ENCODE results near the gene UCHL3. TPM values are rescaled to one million over a fixed set of nuclear protein-coding genes. Genes with fewer than 3 reads are reported as not detected.

UCHL3 gene
- total RNA-seq, 4 donors from 2014 or later: 3.7 to 16.9 (median 13.7) TPM

- no peaks in the 10 kb centered on the region for H3K36me3 ChIP-seq
- no peaks in the 10 kb centered on the region for H3K4me1 ChIP-seq
- no peak overlapping the region for H3K4me3 ChIP-seq
- no peak overlapping the region for H3K27ac ChIP-seq
- H3K27me3 ChIP-seq: no peaks in the 10 kb centered on the region
- TF ChIP-seq POLR2A (IDR thresholded peaks at IDR 0.05) (no peak), CTCF (IDR thresholded peaks at IDR 0.05) (no peak)
- DNase-seq: no peak
- no peaks in the 10 kb centered on the region for H3K9me3 ChIP-seq
Measured at GRCh38 chr13:75612354-75612753, 62.8 kb downstream of the UCHL3 start.

GRCh38 chr13:75617230-75617629 is 67.6 kb downstream of the UCHL3 start:
- H3K27me3 ChIP-seq: no peaks in the 10 kb centered on the region
- no peak for TF ChIP-seq POLR2A (IDR thresholded peaks at IDR 0.05)
- DNase-seq: no peak

GRCh38 chr13:75618308-75618707 is 68.7 kb downstream of the UCHL3 start:
- no peak for DNase-seq
- no peak for TF ChIP-seq CTCF (IDR thresholded peaks at IDR 0.05)
- Histone ChIP-seq H3K4me1 (no peaks in the 10 kb centered on the region), H3K4me3 (no peak overlapping the region), H3K27me3 (no peaks in the 10 kb centered on the region), H3K36me3 (no peaks in the 10 kb centered on the region), H3K27ac (no peak overlapping the region), H3K9me3 (no peaks in the 10 kb centered on the region)

More at GRCh38 chr13:75617230-75617629, 67.6 kb downstream of the UCHL3 start:
- Histone ChIP-seq H3K4me1 (no peaks in the 10 kb centered on the region), H3K36me3 (no peaks in the 10 kb centered on the region), H3K4me3 (no peak overlapping the region), H3K9me3 (no peaks in the 10 kb centered on the region), H3K27ac (no peak overlapping the region)

- TF ChIP-seq CTCF (IDR thresholded peaks at IDR 0.05): no peak
- TF ChIP-seq POLR2A (IDR thresholded peaks at IDR 0.05): no peak
- no peaks in the 10 kb centered on the region for H3K9me3 ChIP-seq
- H3K4me1 ChIP-seq: no peaks in the 10 kb centered on the region
- no peak for DNase-seq
- no peaks in the 10 kb centered on the region for H3K36me3 ChIP-seq
- no peaks in the 10 kb centered on the region for H3K27me3 ChIP-seq
- no peak overlapping the region for H3K27ac ChIP-seq
- H3K4me3 ChIP-seq: no peak overlapping the region
Measured at GRCh38 chr13:75620020-75620419, 70.4 kb downstream of the UCHL3 start.

- DNase-seq: no peak
- Histone ChIP-seq H3K4me3 (no peak overlapping the region), H3K27ac (no peak overlapping the region), H3K36me3 (no peaks in the 10 kb centered on the region), H3K9me3 (no peaks in the 10 kb centered on the region), H3K27me3 (no peaks in the 10 kb centered on the region), H3K4me1 (no peaks in the 10 kb centered on the region)
- TF ChIP-seq CTCF (IDR thresholded peaks at IDR 0.05) (no peak), POLR2A (IDR thresholded peaks at IDR 0.05) (no peak)
Measured at GRCh38 chr13:75621147-75621546, 71.6 kb downstream of the UCHL3 start.

- Histone ChIP-seq H3K27ac (no peak overlapping the region), H3K4me3 (no peak overlapping the region), H3K9me3 (no peaks in the 10 kb centered on the region), H3K36me3 (no peaks in the 10 kb centered on the region), H3K4me1 (no peaks in the 10 kb centered on the region), H3K27me3 (no peaks in the 10 kb centered on the region)
- no peak for DNase-seq
- TF ChIP-seq POLR2A (IDR thresholded peaks at IDR 0.05) (no peak), CTCF (IDR thresholded peaks at IDR 0.05) (no peak)
Measured at GRCh38 chr13:75628801-75629200, 79.2 kb downstream of the UCHL3 start.
